ENCODE data around the gene FERMT3.

DNA sequence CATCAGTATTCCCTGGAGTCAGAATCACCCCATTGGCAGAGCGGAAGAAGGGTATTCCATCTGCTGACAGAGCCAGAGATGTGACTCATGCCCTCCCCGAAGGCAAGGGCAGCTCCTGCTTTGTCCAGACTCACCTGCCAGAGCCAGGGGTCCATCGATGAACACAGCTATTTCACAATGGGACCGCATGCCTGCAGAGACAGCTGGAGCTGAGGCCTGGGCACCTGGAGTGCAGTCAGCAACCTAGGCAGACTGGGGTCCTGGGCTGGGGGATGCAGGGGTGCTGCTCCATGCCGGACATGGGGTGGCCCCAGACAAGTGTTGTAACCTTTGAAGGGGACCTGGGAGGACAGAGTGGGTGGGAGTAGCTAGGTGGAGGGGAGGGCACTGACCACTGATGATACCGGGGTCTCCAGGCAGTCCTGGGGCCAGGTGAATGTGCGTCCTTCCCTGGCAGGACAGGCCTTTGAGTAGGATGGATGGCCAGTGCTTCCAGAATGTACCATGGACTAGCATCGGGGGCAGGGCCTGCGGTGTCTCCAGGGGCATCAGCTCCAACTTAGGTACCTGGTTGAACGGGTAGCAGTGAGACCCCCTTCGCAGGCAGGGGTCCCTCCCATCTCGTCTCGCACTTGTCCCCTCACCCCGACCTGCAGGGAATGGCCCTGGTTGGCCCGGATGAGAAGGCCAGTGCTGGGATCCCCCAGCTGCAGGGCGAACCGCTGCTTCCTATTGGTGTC, 17.8 kb downstream of the FERMT3 start:
- TF ChIP-seq FOXK2 (IDR thresholded peaks at IDR 0.05) = no peak
- no peak for TF ChIP-seq HDGF (IDR thresholded peaks at IDR 0.05; ENCODE audit: borderline replicate concordance)
- no peak for TF ChIP-seq CTBP1 (IDR thresholded peaks at IDR 0.05; ENCODE audit: borderline replicate concordance)
